IMR-90 (cell line): ENCODE measurements around the gene IL24. TPM values are rescaled to one million over a fixed set of nuclear protein-coding genes. Genes with fewer than 3 reads are reported as not detected.

Source experiments
- ATAC-seq: fragments of 200-7000 bp; cut with Tn5 transposase; 2 replicates; pipeline ENCODE4 v1.9.1; 2020; ENCODE audit warnings: low read depth, mild to moderate bottlenecking, moderate library complexity
- BruUV-seq: library from RNA; stranded (reverse); fragments of 400-500 nt; replicated peaks from 2 replicates; lab custom pipeline; 2021; lab: Mats Ljungman, UMichigan
- CTCF ChIA-PET: fragments of 300-600 bp; formaldehyde crosslinking; extraction: SDS; loops from one replicate; lab custom pipeline; 2021; ENCODE audit warnings: antibody characterized with exemption; lab: Yijun Ruan, JAX
- POLR2A ChIA-PET: fragments of 300-600 bp; sonication (Branson Sonifier 250); formaldehyde crosslinking; loops from one replicate; lab custom pipeline; 2022; ENCODE audit warnings: antibody characterized with exemption; ENCODE audit not compliant: unreplicated experiment; lab: Charles Lee
- DNase-seq: peaks from one replicate; pipeline ENCODE4 v3.0.0; 2013
- H2AFZ ChIP-seq: replicated peaks from 2 replicates; pipeline ENCODE3; 2013; ENCODE audit warnings: low read length, mild to moderate bottlenecking; ENCODE audit not compliant: poor library complexity
- H2AK5ac ChIP-seq: 2 replicates; pipeline ENCODE4 v1.6.1; 2013; ENCODE audit warnings: low read depth, low read length, inconsistent platforms
- H2AK9ac ChIP-seq: replicated peaks from 2 replicates; pipeline ENCODE3; 2013; ENCODE audit warnings: mild to moderate bottlenecking, low read depth, low read length, moderate library complexity; ENCODE audit not compliant: poor library complexity
- H2BK120ac ChIP-seq: 2 replicates; pipeline ENCODE4 v1.6.1; 2013; ENCODE audit warnings: low read depth, low read length, inconsistent platforms
- H2BK15ac ChIP-seq: 3 replicates; pipeline ENCODE4 v1.6.1; 2013; ENCODE audit warnings: low read depth, low read length, inconsistent platforms
- H2BK20ac ChIP-seq: 2 replicates; pipeline ENCODE4 v1.6.1; 2013; ENCODE audit warnings: low read depth, mild to moderate bottlenecking, inconsistent platforms, low read length, moderate library complexity
- H2BK5ac ChIP-seq: 2 replicates; pipeline ENCODE4 v1.6.1; 2013; ENCODE audit warnings: mild to moderate bottlenecking, low read depth, low read length, inconsistent platforms; ENCODE audit not compliant: poor library complexity, severe bottlenecking
- H3K14ac ChIP-seq: replicated peaks from 2 replicates; pipeline ENCODE4 v1.6.1; 2013; ENCODE audit warnings: low read depth, low read length, inconsistent platforms
- H3K18ac ChIP-seq: 2 replicates; pipeline ENCODE4 v1.6.1; 2013; ENCODE audit warnings: low read depth, low read length, control low read depth
- H3K23ac ChIP-seq: 2 replicates; pipeline ENCODE4 v1.6.1; 2013; ENCODE audit warnings: low read depth, low read length, inconsistent platforms
- H3K27ac ChIP-seq: 2 replicates; pipeline ENCODE4 v1.5.1; 2013; ENCODE audit warnings: mild to moderate bottlenecking, control low read depth, low read length; ENCODE audit not compliant: insufficient read depth
- H3K27me3 ChIP-seq: 2 replicates; pipeline ENCODE4 v1.6.1; 2013; ENCODE audit warnings: low read length; ENCODE audit not compliant: control insufficient read depth, insufficient read depth
- H3K36me3 ChIP-seq: 2 replicates; pipeline ENCODE4 v1.6.1; 2013; ENCODE audit warnings: low read length, mixed read lengths; ENCODE audit not compliant: control insufficient read depth, insufficient read depth
- H3K4ac ChIP-seq: 2 replicates; pipeline ENCODE4 v1.6.1; 2013; ENCODE audit warnings: low read depth, low read length, inconsistent platforms
- H3K4me1 ChIP-seq: 2 replicates; pipeline ENCODE4 v1.6.1; 2013; ENCODE audit warnings: low read length, mixed read lengths; ENCODE audit not compliant: control insufficient read depth, insufficient read depth
- H3K4me2 ChIP-seq: 2 replicates; pipeline ENCODE4 v1.6.1; 2013; ENCODE audit warnings: low read depth, mild to moderate bottlenecking, control low read depth, low read length, moderate library complexity
- H3K4me3 ChIP-seq: 2 replicates; pipeline ENCODE4 v1.5.1; 2013; ENCODE audit warnings: low read depth, mild to moderate bottlenecking, control low read depth, low read length, moderate library complexity; ENCODE audit not compliant: insufficient read depth
- H3K56ac ChIP-seq: 2 replicates; pipeline ENCODE4 v1.6.1; 2013; ENCODE audit warnings: low read length, inconsistent platforms; ENCODE audit not compliant: insufficient read depth; ENCODE audit errors: extremely low read depth
- H3K79me1 ChIP-seq, 2 experiments: 2 replicates each; pipeline ENCODE4 v1.6.1; 2013; ENCODE audit warnings: low read length in 2 of 2, inconsistent platforms in 1 of 2, low read depth in 1 of 2
- H3K9ac ChIP-seq: 2 replicates; pipeline ENCODE4 v1.6.1; 2013; ENCODE audit warnings: low read depth, low read length, control low read depth
- H3K9me1 ChIP-seq: 2 replicates; pipeline ENCODE4 v1.6.1; 2013; ENCODE audit warnings: low read length, inconsistent platforms; ENCODE audit not compliant: insufficient read depth
- H3K9me3 ChIP-seq: 2 replicates; pipeline ENCODE4 v1.6.1; 2013; ENCODE audit warnings: low read length; ENCODE audit not compliant: control insufficient read depth, insufficient read depth
- H4K20me1 ChIP-seq: 2 replicates; pipeline ENCODE4 v1.6.1; 2013; ENCODE audit warnings: low read length, inconsistent platforms; ENCODE audit not compliant: insufficient read depth
- H4K5ac ChIP-seq: 2 replicates; pipeline ENCODE4 v1.6.1; 2013; ENCODE audit warnings: mild to moderate bottlenecking, low read depth, low read length, control low read depth
- H4K8ac ChIP-seq, 2 experiments: 2 replicates each; pipeline ENCODE4 v1.6.1; 2013; ENCODE audit warnings: low read depth in 2 of 2, low read length in 2 of 2, control low read depth in 1 of 2, inconsistent platforms in 1 of 2
- H4K91ac ChIP-seq: 2 replicates; pipeline ENCODE4 v1.6.1; 2013; ENCODE audit warnings: low read depth, low read length, inconsistent platforms; ENCODE audit not compliant: insufficient read depth
- BHLHE40 ChIP-seq: fragments of 150-350 bp; IDR thresholded peaks from 2 replicates; pipeline ENCODE4 v1.6.1; 2016; ENCODE audit warnings: mild to moderate bottlenecking, low read depth, low read length
- CEBPB ChIP-seq: IDR thresholded peaks from 2 replicates; pipeline ENCODE4 v1.6.1; 2012; ENCODE audit warnings: low read depth, low read length, improper control_type of control experiment
- CHD1 ChIP-seq: IDR thresholded peaks from 2 replicates; pipeline ENCODE4 v1.6.1; 2012; ENCODE audit warnings: low read depth, low read length, improper control_type of control experiment
- ELK1 ChIP-seq: fragments of 150-350 bp; IDR thresholded peaks from 2 replicates; pipeline ENCODE4 v1.6.1; 2016; ENCODE audit warnings: low read depth, mild to moderate bottlenecking, low read length, moderate library complexity, borderline replicate concordance
- FOS ChIP-seq: fragments of 150-350 bp; IDR thresholded peaks from 2 replicates; pipeline ENCODE4 v1.6.1; 2016; ENCODE audit warnings: low read depth, low read length
- MAFK ChIP-seq: IDR thresholded peaks from 2 replicates; pipeline ENCODE4 v1.6.1; 2012; ENCODE audit warnings: low read depth, low read length, improper control_type of control experiment
- MAZ ChIP-seq: IDR thresholded peaks from 2 replicates; pipeline ENCODE4 v1.6.1; 2012; ENCODE audit warnings: low read depth, mild to moderate bottlenecking, low read length, improper control_type of control experiment, moderate library complexity, borderline replicate concordance
- MXI1 ChIP-seq: IDR thresholded peaks from 2 replicates; pipeline ENCODE4 v1.6.1; 2012; ENCODE audit warnings: low read depth, mild to moderate bottlenecking, low read length, moderate library complexity, borderline replicate concordance
- NFE2L2 ChIP-seq: fragments of 150-350 bp; IDR thresholded peaks from 2 replicates; pipeline ENCODE4 v1.6.1; 2016; ENCODE audit warnings: low read depth, mild to moderate bottlenecking, low read length
- POLR2A ChIP-seq: IDR thresholded peaks from 2 replicates; pipeline ENCODE4 v1.6.1; 2012; ENCODE audit warnings: mild to moderate bottlenecking, low read depth, low read length
- RAD21 ChIP-seq: IDR thresholded peaks from 2 replicates; pipeline ENCODE4 v1.6.1; 2012; ENCODE audit warnings: low read length, improper control_type of control experiment
- RCOR1 ChIP-seq: IDR thresholded peaks from 2 replicates; pipeline ENCODE4 v1.6.1; 2012; ENCODE audit warnings: mild to moderate bottlenecking, low read length, improper control_type of control experiment; ENCODE audit not compliant: insufficient replicate concordance
- RFX5 ChIP-seq: IDR thresholded peaks from 2 replicates; pipeline ENCODE4 v1.8.0; 2012; ENCODE audit warnings: low read depth, mild to moderate bottlenecking, low read length, moderate library complexity
- SMC3 ChIP-seq: fragments of 150-350 bp; IDR thresholded peaks from 2 replicates; pipeline ENCODE4 v1.6.1; 2016; ENCODE audit warnings: low read depth, mild to moderate bottlenecking, antibody characterized with exemption, low read length, moderate library complexity
- WGBS, 2 experiments: methylation state at CpG; one replicate each; pipeline versions ENCODE4 v1.1.5 to v1.1.7; 2013; ENCODE audit warnings: missing lambda C conversion rate in 2 of 2; ENCODE audit not compliant: insufficient read length in 1 of 2; ENCODE audit errors: extremely low coverage in 2 of 2; 5-methylcytosine and 5-hydroxymethylcytosine counted together
- dilution Hi-C: fragments of 300-500 bp; cut with HindIII; formaldehyde crosslinking; loops from one replicate; pipeline ENCODE4 v1.14.3; 2018; ENCODE audit warnings: low sequenced_read_pairs; ENCODE audit not compliant: unreplicated experiment
- in situ Hi-C: fragments of 300-500 bp; cut with MboI; formaldehyde crosslinking; loops from 3 replicates; pipeline ENCODE4 v1.14.3; 2019; ENCODE audit warnings: low sequenced_read_pairs, inconsistent platforms, mixed read lengths
- intact Hi-C: fragments of 100-400 bp; cut with micrococcal nuclease; formaldehyde crosslinking; loops from 2 replicates; pipeline ENCODE4 v1.10.0; 2022
- polyA plus RNA-seq, 3 experiments: library from polyadenylated mRNA; depleted of rRNA; stranded (reverse); fragments of >200 nt; gene quantifications; 2 replicates each; pipeline ENCODE4 v1.2.3, GENCODE V29; 2012; ENCODE audit warnings: low replicate concordance in 1 of 3
- total RNA-seq: library from RNA; depleted of rRNA; stranded (reverse); fragments of >200 nt; gene quantifications from 2 replicates; pipeline ENCODE4 v1.2.3, GENCODE V29; 2012
- TF ChIP-seq, protein P1 (sequence below): conservative IDR thresholded peaks from 2 replicates; pipeline ENCODE4 v1.5.1; 2012; ENCODE audit warnings: mild to moderate bottlenecking, low read depth, low read length, improper control_type of control experiment
- TF ChIP-seq, protein P2 (sequence below): fragments of 150-350 bp; IDR thresholded peaks from 2 replicates; pipeline ENCODE4 v1.6.1; 2017; ENCODE audit warnings: mild to moderate bottlenecking, antibody characterized with exemption, low read length, low read depth

IL24 gene
- total and polyA plus RNA-seq, 2 of the 4 experiments (the other 2 are of a cell fraction) = 0.12 to 0.18 TPM

DNA sequence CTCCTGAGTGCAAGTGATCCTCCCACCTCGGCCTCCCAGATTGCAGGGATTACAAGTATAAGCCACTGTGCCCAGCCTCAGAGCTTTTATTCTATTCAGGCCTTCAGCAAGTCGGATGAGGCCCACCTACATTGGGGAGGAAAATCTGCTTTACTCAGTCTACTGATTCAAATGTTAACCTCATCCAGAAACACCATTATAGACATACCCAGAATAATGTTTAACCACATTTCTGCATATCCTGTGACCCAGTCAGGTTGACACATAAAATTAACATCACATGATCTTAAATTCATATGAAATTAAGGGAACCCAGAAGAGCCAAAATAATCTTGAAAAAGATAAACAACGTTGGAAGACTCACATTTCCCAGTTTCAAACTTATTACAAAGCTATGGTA is 16.9 kb upstream of the IL24 start:
- H2BK120ac ChIP-seq = no peak overlapping the region
- H3K36me3 ChIP-seq = no peaks in the 10 kb centered on the region
- BruUV-seq = no TSS peak
- H2BK5ac ChIP-seq = no peak overlapping the region
- no peak overlapping the region for H3K56ac ChIP-seq
- TF ChIP-seq, protein P1, sequence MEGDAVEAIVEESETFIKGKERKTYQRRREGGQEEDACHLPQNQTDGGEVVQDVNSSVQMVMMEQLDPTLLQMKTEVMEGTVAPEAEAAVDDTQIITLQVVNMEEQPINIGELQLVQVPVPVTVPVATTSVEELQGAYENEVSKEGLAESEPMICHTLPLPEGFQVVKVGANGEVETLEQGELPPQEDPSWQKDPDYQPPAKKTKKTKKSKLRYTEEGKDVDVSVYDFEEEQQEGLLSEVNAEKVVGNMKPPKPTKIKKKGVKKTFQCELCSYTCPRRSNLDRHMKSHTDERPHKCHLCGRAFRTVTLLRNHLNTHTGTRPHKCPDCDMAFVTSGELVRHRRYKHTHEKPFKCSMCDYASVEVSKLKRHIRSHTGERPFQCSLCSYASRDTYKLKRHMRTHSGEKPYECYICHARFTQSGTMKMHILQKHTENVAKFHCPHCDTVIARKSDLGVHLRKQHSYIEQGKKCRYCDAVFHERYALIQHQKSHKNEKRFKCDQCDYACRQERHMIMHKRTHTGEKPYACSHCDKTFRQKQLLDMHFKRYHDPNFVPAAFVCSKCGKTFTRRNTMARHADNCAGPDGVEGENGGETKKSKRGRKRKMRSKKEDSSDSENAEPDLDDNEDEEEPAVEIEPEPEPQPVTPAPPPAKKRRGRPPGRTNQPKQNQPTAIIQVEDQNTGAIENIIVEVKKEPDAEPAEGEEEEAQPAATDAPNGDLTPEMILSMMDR = no peak
- TF ChIP-seq FOS (no peak), POLR2A (no peak), RFX5 (no peak), CEBPB (no peak), ELK1 (no peak), RAD21 (no peak), BHLHE40 (no peak), MAZ (no peak), MAFK (no peak), SMC3 (no peak), MXI1 (no peak), RCOR1 (no peak), NFE2L2 (no peak), CHD1 (no peak)
- TF ChIP-seq, protein P2, sequence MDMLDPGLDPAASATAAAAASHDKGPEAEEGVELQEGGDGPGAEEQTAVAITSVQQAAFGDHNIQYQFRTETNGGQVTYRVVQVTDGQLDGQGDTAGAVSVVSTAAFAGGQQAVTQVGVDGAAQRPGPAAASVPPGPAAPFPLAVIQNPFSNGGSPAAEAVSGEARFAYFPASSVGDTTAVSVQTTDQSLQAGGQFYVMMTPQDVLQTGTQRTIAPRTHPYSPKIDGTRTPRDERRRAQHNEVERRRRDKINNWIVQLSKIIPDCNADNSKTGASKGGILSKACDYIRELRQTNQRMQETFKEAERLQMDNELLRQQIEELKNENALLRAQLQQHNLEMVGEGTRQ = no peak
- POLR2A ChIA-PET = no interaction called here
- DNase-seq = no peak
- no peak overlapping the region for H3K9ac ChIP-seq
- CTCF ChIA-PET = interaction anchor here (0.9 kb wide), 1 partner anchor 15 kb away, joined by 3 read pairs; the partner anchor contains the start of gene IL20
- no peak overlapping the region for H3K23ac ChIP-seq
- intact Hi-C loops (no loop called here), dilution Hi-C loops (no loop called here), in situ Hi-C loops (no loop called here)
- no peaks in the 10 kb centered on the region for H3K27me3 ChIP-seq
- H4K20me1 ChIP-seq = no peaks in the 10 kb centered on the region
- H4K5ac ChIP-seq = no peak overlapping the region
- ATAC-seq = no peak
- H2AK9ac ChIP-seq = no peak overlapping the region
- no peak overlapping the region for H2AK5ac ChIP-seq
- no peak overlapping the region for H2AFZ ChIP-seq
- H3K4me3 ChIP-seq = no peak overlapping the region
- H3K18ac ChIP-seq = no peak overlapping the region
- no peak overlapping the region for H3K4me2 ChIP-seq
- no peak overlapping the region for H3K4ac ChIP-seq
- no CpG with 5 or more reads among the region's 3 CpGs for WGBS, 2 experiments
- no peaks in the 10 kb centered on the region for H3K79me1 ChIP-seq
- no peak overlapping the region for H4K91ac ChIP-seq
- H4K8ac ChIP-seq = no peak overlapping the region
- no peaks in the 10 kb centered on the region for H3K9me1 ChIP-seq
- H3K4me1 ChIP-seq = no peaks in the 10 kb centered on the region
- no peak overlapping the region for H3K27ac ChIP-seq
- no peak overlapping the region for H2BK15ac ChIP-seq
- H3K14ac ChIP-seq = no peak overlapping the region
- no peak overlapping the region for H2BK20ac ChIP-seq
- peaks cover 10% of the 10 kb centered on the region for H3K9me3 ChIP-seq
